DOHH2 (cell line): Measurements from ENCODE around the gene TAF4.

Experiments
- CTCF ChIP-seq: fragments of 200-600 bp; sonication (generic); IDR thresholded peaks from one replicate; pipeline ENCODE4 v1.5.1; 2014; ENCODE audit warnings: antibody characterized with exemption, mild to moderate bottlenecking, low read depth, low read length; ENCODE audit not compliant: poor library complexity, severe bottlenecking
- EZH2phosphoT487 ChIP-seq: fragments of 200-600 bp; sonication (generic); IDR thresholded peaks from 2 replicates; pipeline ENCODE4 v1.6.1; 2017; ENCODE audit warnings: borderline replicate concordance, mild to moderate bottlenecking, antibody characterized with exemption, low read length, moderate library complexity, mixed read lengths

- TF ChIP-seq CTCF: no peak
- no peak for TF ChIP-seq EZH2phosphoT487
Observed at GRCh38 chr20:62048346-62048761, 17.3 kb downstream of the TAF4 start.
